Suppressor macrophage treated with lipopolysaccharide for 1 hour (primary cell): ENCODE results near the gene CD70.
"Not testable (repeated sequence)": the region's sequence is repeated elsewhere in the genome, so short reads cannot be mapped to it uniquely, and the experiment has no call there.

Source experiments
- DNase-seq, 3 donors: peaks; one replicate each; pipeline ENCODE4 v3.0.0-alpha.2; 2020 to 2022

Gene CD70

DNA sequence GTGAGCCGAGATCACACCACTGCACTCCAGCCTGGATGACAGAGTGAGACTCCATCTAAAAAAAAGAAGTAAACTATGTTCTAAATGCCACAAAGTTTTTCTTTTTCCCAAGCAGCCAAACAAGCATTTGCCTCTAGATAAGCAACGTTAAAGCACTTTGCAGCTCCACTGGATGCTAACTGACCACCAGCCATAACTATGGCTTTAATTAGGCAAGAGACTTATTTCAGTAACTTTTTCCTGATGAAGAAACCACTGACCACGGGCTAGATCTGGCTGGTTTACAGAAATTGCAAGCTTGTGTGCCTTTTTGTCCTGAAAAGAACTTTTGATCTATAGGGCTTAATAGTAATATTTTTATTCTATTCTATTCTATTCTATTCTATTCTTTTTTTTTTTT is 22.1 kb downstream of the CD70 start:
- no peak for DNase-seq

DNA sequence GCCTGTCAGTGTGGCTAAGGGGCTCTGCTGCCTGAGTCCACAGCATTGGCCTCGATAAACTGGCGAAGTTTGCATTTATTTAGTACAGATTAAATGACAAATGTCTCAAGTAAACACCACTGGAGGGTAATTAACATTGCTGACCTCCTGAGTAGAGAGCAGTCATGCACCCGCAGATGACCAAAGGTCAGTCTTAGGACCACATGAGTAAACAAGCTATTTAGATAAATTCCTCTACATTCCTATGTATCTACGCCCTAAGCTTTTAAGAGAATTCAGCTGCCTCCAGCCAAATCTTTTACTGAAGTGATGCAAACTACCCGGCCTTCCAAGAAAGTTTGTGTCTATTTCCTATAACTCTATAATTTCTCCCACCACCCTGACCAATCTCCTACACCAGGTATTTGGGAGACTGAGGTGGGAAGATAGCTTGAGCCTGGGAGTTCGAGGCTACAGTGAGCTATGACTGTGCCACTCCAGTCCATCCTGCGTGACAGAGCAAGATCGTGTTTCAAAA is 22.9 kb downstream of the CD70 start:
- no peak for DNase-seq

DNA sequence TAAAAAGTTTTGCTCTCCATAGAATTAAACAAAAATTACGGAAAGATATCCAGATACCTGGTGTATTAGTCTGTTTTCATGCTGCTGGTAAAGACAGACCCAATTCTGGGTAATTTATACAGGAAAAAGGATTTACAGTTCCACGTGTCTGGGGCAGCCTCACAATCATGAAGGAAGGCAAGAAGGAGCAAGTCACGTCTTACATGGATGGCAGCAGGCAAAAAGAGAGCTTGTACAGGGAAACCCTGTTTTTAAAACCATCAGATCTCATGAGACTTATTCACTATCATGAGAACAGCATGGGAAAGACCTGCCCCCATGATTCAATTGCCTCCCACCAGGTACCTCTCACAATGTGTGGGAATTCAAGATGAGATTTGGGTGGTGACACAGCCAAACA is 24.2 kb downstream of the CD70 start:
- DNase-seq = not testable (repeated sequence)

DNA sequence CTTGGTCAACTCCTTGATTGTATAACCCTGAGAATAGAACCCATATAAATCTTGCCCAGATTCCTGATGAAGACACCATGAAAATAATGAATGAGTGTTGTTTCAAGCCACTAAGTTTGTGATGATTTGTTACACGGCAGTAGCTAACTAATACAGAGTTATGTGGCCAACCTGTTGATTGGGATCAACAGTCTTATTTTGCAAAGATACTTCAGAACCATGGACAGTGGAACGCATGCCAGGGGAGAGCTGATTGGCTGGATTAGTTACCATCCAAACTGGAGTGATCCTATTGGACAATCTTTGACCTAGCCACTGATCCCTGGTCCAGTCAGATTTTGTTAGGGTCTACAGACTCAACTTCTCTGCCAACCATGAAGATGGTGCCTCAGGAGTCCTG is 26.6 kb downstream of the CD70 start:
- peak; percentile 50 to 64 (median 58) for DNase-seq

DNA sequence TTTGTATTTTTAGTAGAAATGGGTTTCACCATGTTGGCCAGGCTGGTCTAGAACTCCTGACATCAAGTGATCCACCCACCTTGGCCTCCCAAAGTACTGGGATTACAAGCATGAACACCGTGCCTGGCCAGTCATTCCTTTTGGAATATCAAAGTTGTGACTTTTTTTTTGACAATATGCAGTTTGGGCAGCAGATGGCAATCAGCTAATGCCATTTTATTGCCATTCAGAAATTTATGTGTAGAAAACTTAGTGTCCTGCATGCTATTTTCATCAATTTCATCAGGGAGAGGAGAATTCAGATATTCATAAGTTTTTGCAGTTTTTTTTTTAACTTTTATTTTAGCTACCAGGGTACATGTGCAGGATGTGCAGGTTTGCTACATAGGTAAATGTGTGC is 28.5 kb downstream of the CD70 start:
- DNase-seq = not testable (repeated sequence)

DNA sequence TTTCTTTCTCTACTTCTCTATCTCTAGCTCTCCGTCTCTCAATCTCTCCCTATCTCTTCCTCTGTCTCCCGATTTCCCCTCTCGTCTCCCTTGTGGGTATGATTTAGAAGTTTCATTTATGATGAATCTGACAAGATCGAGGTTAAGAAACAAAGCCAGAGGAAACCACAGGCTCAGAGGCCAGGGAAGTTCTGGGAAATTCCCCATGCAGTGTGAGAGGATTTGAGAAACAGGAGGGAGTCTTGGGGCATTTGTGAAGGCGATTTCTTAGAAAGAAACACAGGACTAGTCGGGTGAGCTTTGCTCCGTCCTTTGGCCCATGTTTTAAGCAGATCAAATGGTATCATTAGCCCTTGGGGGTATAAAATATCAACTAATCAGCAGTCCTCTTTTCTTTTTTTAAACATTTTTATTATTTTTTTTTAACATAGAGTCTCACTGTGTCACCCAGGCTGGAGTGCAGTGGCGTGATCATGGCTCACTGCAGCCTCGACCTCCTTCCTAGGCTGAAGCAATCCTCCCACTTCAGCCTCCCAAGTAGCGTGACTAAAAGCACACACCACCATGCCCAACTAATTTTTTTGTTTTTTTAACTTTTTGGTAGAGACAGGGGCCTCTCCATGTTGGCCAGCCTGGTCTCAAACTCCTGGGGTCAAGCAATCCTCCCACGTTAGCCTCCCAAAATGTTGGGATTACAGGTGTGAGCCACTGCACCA is 34.3 kb downstream of the CD70 start:
- peak; percentile 90 to 98 (median 95) for DNase-seq

DNA sequence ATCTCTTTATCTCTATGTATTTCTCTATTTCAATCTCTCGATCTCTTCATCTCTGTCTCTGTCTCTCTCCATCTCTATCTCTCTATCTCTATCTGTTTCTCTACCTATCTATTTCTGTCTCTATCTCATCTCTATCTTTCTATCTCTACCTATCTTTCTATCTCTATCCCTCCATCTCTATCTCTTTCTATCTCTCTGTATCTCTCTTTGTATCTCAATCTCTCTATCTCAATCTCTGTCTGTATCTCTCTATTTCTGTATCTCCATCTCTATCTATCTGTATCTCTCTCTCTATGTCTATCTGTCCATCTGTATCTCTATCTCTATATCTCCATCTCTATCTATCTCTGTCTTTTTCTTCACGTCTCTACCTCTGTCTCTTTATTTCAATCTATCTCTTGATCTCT is 34.9 kb downstream of the CD70 start:
- no peak for DNase-seq

DNA sequence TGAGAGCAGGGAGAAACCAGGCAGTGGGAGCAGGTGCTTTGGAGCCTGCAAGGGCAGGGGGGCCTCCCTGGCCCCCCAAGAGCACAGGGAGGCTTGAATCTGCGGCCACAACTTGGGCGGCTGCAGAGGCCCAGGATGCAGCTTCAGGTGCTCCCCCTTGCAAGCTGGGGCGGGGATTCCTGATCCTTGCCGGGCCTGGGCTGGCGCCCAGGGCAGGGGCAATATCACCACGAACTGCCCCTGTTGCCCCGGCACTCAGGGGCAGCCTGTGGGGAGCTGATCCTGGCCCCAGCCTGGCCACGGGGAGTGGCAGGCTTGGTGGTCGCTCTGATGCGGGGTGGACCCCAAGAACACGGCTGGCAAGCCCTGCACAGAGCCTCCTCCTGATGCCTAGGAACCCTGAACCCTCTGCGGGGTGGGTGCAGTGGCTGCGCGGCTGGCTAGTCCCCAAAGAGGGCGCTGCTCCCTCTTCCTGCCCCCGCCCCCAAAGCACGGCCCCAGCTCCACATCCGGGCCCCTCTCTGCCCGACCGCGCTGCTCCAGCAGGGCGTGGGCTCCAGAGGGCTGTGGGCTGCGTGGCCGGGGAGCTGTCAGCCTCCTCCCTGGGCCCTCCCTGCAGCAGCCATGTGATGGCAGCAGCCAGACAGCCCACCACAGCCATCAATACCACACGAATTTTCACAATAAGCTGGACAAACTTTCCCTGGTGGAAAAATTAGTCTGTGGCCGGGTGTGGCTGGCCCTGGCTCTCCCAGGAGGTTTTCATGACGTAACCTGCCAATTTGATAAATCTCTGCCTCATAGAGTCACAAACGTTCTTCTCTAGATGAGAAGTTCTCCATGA is 39.1 kb downstream of the CD70 start:
- DNase-seq = peak in 2 of 3 donors; percentile 30 to 68

DNA sequence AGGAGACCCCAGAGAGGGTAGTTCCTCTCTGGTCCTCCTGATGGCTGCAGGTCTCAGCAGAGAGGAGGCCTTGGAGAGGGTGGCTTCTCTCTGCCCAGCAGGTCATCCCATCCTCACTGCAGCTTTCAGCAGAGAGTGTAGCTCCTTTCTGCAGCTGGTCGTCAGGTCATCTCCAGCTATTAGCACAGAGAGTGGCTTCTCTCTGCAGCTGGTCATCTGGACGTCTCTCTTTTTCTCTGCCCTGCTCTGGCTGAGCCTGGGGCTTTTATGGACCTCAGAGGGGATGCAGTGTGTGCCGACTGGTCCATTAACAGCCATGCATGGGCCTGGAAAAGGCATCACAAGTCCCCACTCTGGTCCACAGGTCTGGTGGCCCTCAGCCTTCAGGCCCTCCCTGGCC is 39.9 kb downstream of the CD70 start:
- no peak for DNase-seq

DNA sequence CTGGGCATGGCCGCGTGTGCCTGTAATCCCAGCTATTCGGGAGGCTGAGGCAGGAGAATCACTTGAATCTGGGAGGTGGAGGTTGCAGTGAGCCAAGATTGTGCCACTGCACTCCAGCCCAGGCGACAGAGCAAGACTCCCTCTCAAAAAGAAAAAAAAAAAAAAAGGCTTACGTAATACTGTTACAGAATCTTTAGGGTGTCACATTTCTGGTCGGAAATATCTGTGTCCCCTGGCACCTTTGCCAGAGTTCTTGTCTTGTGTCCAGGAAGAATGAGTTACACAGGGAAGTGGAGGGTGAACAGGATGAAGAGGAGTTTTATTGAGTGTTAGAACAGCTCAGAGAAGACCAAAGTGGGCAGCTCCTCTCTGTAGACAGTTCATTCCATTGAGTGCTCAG is 40.3 kb downstream of the CD70 start:
- peak in 1 of 3 donors; percentile 25 for DNase-seq

DNA sequence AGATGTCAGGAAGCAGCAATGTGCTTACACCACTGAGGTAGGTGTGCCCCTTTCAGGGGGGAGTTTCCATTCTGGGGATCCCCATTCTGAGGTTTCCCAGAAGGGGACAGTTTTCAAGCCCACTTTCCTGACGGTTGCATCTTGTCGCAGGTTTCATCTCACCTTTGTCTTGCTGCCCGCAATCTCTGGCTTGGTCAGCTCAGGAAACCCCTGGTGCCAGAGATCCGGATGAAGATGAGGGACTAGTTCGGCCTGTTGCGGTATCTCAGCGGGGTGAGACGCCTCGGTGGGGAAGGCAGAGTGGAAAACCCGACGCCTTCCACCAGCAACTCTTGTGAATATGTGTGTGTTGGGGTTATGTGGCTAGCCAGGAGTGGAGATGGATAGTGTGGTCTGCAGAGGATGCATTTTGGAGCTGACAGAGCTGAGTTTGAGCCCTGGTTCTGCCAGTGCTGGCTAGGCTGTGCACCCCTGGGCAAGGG is 47.0 kb downstream of the CD70 start:
- no peak for DNase-seq

DNA sequence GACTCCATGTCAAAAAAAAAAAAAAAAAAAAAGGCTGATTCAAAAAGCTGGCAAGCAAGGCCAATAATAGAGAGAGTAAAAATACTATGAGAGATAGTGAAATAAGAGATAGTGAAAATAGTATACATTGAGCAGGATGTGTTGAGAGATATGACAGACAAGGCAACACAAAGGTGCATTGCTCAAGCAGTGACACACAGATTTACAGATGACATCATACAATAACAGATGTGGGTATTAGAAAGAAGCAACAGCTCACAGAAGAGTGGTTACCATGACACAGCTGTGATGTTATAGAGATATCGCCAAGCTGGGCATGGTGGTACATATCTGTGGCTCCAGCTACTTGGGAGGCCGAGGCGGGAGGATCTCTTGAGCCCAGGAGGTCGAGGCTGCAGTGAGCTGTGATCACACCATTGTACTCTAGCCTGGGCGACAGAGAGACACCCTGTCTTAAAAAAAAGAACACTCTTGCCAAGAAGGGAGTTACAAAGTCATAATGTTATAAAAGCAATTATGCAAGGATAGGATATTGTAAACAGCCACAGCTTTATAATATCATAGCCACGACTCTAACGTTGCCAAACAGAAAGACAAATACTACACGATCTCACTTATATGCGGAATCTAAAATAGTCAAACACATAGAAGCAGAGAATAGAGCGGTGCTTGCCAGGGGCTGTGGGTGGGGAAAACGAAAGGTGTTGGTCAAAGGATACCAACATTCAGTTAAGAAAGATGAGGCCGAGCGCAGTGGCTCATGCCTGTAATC is 49.8 kb downstream of the CD70 start:
- DNase-seq = peak in 2 of 3 donors; percentile 50 to 68

DNA sequence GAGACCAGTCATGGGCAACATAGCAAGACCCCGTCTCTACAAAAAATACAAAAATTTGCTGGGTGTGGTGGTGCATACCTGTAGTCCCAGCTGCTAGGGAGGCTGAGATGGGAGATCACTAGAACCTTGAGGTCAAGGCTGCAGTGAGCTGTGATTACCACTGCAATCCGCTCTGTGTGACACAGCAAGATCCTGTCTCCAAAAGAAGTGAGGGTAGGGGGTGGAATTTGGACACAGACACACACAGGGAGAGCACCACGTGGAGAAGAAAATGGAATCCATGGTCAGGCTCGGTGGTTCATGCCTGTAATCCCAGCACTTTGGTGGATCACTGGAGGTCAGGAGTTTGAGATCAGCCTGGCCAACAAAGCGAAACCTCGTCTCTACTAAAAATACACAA is 51.4 kb downstream of the CD70 start:
- DNase-seq = no peak
